GM13976 (cell line): ENCODE measurements around the gene ZWILCH.

Experiments
- DNase-seq: peaks from one replicate; pipeline ENCODE4 v3.0.0; 2012; ENCODE audit warnings: low spot score
- CTCF ChIP-seq: IDR thresholded peaks from 2 replicates; pipeline ENCODE4 v1.5.1; 2012; ENCODE audit warnings: borderline replicate concordance, mild to moderate bottlenecking; ENCODE audit not compliant: insufficient read depth; ENCODE audit errors: extremely low read depth, missing control alignments, control extremely low read depth
- in situ Hi-C: fragments of 300-500 bp; cut with MboI; formaldehyde crosslinking; loops from one replicate; pipeline ENCODE4 v1.12.0; 2022; ENCODE audit warnings: low sequenced_read_pairs, mixed read lengths, inconsistent platforms; ENCODE audit not compliant: unreplicated experiment

Gene ZWILCH

DNA sequence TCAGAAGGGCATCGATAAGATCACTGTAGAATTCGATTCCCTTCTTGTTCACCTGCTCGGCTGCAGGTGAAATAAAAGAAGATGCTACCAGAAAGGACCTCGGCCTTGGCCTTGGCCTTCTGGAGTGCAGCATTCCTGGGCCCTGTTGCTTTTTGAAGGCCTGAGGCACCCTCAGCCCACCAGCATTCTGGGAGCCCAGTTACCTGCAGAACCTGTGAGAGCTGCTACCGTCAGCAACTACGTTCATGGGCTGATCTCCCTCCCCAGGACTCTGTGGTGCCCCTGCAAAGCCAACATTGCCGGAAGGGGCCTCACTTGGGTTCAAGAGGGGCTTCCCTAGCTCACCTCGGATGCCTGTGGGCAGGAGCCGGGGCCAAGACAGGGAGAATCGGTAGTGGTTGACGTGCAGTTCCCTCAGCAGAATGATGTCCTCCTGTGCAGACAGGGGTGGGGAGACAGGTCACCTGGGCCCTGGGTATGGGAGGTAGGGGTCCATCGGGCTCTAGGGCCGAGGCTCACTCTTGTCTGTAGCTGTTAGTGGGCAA, 58.5 kb downstream of the ZWILCH start:
- DNase-seq: no peak
- TF ChIP-seq CTCF: no peak
- in situ Hi-C loops: no loop called here

- no peak for TF ChIP-seq CTCF
- no peak for DNase-seq
- in situ Hi-C loops: no loop called here
Observed at GRCh38 chr15:66564136-66565041, 59.3 kb downstream of the ZWILCH start.

GRCh38 chr15:66565141-66565641, 60.1 kb downstream of the ZWILCH start:
- in situ Hi-C loops: no loop called here
- DNase-seq: no peak
- TF ChIP-seq CTCF: no peak

- in situ Hi-C loops: no loop called here
- no peak for DNase-seq
- no peak for TF ChIP-seq CTCF
Observed at GRCh38 chr15:66565741-66566144, 60.6 kb downstream of the ZWILCH start, which contains the start of gene LCTL. TSS of gene LCTL (minus strand) at chr15:66565998. CDS start at chr15:66565365, 633 bp downstream.

DNA sequence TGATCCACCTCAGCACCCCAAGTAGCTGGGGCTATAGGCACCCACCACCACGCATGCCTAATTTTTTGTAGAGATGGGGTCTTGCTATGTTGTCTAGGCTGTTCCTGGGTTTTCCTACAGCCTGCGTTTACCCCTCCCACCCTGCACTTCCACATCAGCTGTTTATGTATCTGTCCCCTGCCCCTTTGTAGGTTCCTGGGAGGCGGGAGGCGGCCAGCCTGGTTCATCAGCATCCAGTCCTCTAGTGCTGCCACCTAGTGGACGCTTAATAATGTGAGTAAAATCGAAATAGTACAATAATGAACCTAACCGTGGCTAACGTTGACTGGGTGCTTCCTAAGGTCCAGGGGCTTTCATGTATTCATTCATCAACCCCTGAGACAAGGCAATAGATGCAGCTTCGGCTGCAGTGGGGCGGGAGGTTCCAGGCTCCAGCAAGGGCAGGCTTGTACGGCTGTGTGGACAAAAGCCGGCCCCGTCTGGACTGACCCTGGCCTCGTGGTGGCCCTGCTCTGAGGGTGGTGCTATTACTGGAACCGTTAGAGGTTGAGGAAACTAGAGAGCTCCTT, 61.9 kb downstream of the ZWILCH start:
- in situ Hi-C loops: no loop called here
- peak; percentile 61 for TF ChIP-seq CTCF
- DNase-seq: peak; percentile 88

DNA sequence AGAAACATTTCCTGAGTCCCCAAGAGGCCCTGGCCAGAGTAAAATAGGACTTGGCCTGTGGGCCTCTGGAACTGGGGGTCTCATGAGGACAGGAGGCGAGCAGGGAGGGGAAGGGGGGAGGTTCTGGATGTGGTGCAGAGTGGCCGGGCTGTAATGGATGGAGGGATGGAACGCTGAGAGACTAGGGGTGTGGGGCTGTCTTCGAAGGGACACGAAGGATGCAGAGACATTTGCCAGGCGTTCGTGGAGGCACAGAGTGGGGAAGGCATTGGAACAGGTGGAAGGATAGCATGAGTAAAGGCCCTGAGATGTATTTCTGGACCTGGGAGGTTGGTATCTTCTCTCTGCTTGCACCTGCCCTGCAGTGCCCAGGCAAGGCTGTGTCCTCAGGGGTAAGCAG, 62.8 kb downstream of the ZWILCH start:
- in situ Hi-C loops: no loop called here
- DNase-seq: no peak
- no peak for TF ChIP-seq CTCF
